Measurements from ENCODE around the gene TRDN.
"Not testable (repeated sequence)": the region's sequence is repeated elsewhere in the genome, so short reads cannot be mapped to it uniquely, and the experiment has no call there.

TRDN gene

DNA sequence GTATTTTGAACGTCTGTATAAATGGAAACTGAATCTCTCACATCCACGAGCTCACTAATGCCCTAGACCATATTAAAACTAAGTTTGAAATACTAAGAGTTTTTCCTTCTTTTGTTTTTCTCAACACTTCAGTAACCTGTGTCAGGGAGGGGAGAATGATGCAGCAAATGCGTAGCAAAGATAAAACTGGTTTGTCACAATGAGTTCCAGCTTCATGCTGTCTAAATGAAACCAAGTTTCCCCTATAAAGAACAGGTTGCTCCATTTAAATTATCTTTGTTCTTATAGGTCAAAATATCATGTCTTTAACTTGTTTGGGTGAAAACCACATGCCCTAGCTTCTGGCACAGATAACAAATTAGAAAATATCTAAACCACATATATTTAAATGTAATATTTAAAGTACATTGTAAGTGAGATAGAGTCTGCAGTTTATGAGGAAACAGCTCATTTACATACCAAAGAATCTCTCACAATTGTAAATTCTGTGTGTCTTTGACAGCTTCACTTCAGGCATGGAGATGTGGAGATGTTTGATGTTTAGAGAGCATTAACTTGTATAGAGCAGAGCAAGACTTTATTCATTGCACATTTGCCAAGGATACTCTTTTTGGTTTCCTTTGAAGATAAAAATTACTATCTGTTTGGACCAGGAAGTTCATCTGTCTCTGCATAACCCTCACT, 7.3 kb downstream of the TRDN start:
- DNase-seq, result no peak

DNA sequence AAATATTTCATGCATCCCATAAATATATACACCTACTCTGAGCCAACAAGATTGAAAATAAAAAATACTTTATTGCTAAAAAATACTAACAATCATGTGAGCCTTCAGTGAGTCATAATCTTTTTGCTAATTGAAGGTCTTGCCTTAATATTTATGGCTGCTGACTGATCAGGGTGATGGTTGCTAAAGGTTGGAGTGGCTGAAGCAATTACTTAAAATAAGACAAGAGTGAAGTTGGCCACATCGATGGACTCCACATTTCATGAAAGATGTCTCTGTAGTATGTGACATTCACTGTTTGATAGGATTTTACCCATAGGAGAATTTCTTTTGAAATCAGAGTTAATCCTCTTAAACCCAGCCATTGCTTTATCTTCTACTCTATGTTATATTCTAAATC, 11.1 kb downstream of the TRDN start:
- no peak for DNase-seq

DNA sequence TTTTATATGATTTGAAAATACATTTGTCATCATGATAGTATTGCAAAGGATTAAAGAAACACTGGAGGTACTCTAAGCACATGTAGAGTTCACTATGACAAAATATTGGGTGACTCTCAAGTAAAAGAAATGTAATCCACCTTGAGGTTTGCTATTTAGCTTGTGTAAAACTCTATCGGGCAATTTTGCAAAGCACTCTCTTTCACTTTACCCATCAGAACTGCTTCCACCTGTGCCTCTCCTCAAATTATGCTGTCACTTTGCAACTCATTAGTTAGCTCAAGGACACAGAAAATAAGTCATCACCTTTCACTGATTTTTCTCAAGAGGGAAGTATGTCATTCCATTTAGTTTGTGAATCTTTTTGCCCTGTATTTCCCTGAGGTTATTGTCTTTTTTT, 14.0 kb downstream of the TRDN start:
- no peak for DNase-seq

DNA sequence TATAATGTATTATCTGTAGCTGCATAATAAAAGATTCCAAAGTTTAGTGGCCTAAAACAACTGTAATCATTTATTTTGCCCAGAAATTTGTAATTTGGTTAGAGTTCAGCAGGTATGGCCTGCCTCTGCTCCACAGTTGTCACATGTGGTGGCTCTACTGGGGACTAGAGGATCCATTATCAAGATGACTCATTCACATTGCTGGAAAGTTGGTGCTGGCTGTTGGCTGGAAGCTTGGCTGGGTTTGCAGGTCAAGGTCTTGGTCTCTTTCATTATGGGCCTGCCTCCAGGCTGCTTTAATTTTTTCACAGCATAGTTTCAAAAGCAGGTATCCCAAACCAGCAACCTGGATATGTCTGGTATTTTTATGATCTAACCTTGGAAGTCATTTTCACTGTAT, 17.6 kb downstream of the TRDN start:
- DNase-seq, result no peak

DNA sequence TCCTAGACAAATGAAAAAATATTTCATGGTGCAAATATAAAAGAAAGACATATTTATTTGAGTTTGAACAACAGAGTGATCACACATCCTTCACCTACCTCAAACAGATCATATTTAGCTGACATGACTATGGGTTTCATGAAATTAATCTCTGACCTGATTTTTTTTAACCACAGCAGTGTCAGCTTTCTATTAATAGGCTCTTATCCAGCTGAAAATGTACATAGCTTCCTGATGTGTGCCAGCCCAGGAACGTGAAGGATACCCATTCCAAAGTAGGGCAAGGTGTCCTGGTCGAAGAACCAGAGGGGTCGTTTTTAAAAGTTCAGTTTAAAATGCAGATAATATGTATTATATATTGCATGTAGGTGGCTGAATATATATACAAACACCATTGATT, 19.8 kb downstream of the TRDN start:
- DNase-seq, result no peak

DNA sequence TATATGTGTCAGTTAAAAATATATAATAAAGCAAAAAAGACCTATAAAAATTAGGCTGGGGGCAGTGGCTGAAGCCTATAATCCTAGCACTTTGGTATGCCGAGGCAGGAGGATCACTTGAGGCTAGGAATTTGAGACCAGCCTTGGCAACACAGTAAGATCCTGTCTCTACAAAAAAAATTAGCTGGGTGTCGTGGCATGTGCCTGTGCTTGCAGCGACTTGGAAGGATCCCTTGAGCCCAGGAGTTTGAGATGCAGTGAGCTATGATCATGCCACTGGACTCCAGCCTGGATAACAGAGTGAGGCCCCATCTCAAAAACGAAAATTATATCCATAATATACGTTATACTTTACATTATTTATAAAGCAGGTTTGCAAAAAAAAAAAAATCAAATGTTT, 20.7 kb downstream of the TRDN start:
- no peak for DNase-seq

DNA sequence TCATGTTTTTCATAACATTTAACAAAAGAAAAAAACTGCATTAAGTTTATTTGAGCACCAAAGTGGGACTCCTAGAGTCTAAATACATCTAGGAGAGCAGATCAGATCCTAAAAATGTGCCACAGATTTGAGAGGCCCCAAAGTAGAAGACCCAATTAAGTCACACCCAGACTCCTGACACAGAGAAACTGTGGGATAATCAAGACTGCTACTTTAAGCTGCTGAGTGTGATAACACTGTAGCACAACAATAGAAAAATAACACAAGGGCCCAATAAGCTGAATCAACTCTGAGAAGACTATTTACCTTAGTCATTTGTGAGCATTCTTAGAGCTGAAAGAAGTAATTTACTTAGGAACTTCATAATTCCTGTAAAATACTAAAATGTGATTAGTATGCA, 26.0 kb downstream of the TRDN start:
- DNase-seq, result no peak

DNA sequence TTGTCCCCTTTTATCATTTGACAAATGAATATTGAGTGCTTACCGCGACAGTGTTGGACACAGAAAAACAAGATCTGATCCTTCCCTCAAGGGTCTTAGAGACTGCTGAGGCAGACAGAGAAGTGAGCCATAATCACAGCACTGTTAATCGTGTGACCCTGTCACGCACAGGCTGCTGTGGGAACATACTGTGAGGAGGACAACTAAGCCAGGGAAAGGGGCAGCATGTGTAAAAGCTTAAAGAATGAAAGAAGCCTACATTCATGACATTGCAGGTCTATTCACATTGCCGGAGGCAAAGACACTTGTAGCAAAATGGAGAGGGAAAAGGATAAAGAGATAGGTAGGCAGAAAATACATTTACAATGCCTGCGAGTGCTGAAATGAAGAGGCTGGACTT, 32.7 kb downstream of the TRDN start:
- no peak for DNase-seq

DNA sequence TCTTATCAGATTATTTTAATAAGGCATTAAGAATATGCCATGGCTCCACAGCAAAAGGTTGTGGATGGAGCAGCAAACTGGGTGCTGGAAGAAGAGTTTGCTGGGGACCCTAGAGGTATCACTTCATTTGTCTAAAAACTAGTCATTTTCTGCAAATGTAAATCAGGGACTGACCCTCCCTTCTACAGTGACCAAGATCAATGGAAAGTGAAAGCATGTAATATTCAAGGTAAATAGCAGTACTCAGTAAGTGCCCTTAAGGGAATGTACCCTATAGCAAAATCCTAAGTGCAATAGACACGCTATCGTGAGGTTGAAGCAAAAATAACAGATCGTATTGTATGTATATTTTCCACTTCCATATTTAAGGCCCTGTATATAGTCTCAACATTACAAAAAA, 38.7 kb downstream of the TRDN start:
- no peak for DNase-seq

DNA sequence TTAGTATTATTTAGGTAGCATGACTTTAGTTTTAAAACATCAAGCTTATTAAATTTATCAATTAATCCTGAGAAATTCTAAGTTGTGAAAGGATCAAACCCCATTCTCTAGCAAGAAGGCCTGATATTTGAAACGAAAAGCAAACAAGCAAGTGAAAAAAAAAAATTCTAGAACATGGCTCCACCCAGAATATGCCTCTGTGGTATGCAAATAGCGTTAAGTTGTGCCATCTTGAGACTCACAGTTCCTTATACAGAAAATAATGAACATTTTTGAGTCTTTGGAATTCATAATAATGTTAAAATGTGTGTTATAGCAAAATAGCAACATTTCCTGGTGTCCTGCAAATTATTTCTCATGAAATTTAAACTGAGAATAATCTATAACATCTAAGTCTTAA, 42.0 kb downstream of the TRDN start:
- no peak for DNase-seq

DNA sequence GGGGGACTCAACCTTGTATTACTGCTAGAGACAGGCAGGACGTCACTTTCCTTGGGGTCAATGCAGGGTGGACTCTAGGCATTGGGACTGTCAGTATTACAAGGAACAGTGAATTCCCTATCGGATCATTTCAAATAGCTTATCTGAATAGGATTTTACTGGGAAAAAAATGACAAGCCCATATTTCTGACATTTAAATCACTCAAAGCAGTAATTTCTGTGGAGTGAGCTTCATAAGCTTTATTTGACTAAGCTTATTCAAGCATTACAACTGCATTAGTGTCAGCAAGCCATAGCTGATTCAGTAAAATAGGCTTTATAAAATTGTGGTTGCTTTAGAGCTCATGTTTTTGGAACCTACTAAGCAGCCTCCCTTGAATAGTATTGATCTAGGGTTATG, 44.3 kb downstream of the TRDN start:
- no peak for DNase-seq

DNA sequence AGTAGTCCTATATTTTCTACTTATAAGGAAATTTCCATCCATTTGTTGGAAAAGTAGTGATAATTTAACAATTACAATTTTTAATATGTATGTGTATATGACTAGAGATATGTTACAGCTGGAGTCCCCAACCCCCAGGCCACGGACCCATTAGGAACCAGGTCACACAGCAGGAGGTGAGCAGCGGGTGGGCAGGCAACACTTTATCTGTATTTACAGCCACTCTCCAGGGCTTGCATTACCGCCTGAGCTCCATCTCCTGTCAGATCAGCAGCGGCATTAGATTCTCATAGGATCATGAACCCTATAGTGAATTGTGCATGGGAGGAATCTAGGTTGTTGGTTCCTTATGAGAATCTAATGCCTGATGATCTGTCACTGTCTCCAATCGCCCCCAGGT, 46.8 kb downstream of the TRDN start:
- DNase-seq, result no peak

DNA sequence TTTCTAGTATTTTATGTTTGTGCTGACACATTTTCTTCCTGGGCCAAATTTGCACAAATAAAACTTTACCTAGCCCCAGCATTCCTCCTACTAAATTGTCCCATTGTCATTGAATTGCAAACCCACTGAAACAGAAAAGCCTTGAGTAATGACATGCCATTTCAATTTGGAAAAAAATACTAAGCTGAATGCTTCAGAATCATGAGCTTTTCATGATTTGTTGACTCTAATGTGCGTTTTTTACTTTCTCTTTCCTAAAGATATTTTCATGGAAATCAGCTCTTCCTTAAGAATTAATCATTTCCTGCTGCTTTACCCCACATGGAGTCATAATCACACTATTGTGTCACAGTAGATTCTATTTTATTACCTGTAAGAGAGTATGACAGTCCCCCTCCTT, 47.4 kb downstream of the TRDN start:
- DNase-seq, result no peak

DNA sequence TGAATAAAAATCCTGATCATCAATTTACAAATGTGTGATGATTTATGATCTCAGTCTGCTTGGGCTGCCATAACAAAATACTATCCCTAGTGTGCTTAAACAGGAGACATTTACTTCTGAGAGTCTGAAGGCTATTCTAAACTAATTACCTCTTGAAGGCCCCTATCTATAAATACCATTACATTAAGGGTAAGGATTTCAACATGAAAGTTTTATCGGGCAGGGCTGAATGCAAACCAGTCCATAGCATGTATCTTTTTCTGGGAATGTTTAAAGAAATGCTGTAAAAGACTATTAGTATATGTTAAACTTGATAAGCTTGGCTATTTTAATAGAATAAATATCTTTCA, 48.2 kb downstream of the TRDN start:
- DNase-seq, result no peak

DNA sequence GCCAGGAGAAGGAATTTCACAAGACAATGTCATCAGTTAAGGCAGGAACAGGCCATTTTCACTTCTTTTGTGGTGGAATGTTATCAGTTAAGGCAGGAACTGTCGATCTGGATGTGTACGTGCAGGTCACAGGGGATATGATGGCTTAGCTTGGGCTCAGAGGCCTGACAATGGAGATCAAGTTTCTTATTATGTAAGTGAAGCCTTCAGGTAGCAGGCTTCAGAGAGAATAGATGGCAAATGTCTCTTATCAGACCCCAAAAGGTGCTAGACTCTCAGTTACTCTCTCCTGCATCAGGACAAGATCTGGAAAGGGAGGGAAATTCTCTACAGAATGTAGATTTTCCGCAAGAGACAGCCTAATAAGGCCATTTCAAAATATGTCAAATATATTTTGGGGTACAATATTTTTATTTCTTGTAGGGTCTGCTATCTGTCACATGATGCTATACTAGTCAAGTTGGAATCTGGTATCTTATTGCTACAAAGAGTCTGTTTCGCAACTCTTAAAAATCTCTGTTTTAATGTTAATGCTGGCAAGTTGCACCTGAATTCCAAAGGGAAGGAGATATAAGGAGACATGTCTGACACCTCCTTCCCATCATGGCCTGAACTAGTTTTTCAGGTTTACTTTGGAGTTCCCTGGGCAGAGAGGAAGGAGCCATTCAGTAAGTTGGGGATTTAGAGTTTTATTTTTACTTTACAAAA, 48.8 kb downstream of the TRDN start:
- DNase-seq, result no peak

DNA sequence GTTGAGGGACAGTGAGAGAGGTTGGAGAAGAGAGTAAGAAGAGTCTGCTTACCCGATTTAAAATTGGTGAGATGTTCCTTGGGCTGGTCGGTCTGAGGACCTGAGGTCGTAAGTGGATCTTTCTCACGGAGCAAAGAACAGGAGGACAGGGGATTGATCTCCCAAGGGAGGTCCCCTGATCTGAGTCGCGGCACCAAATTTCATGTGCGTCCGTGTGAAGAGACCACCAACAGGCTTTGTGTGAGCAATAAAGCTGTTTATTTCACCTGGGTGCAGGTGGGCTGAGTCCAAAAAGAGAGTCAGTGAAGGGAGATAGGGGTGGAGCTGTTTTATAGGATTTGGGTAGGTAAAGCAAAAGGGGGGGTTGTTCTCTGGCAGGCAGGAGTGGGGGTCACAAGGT, 49.3 kb downstream of the TRDN start:
- DNase-seq, result not testable (repeated sequence)

DNA sequence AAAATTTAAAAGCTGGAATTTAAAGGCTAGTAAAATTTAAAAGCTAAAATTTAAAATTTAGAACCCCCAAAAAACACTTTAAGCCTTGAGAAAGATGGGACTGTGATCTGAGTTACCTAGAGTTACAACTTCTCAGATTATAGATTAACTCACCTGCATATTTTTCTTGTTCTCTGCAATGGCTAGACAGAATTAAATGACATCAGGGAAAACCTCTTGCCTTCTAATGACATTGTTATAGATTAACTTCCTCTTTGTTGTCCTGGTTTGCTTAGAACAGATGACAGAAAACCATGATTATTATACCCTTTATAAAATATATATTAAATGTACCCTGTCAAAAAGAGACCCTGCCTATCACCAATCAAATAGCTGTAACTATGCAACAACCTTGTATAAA, 56.4 kb downstream of the TRDN start:
- no peak for DNase-seq

DNA sequence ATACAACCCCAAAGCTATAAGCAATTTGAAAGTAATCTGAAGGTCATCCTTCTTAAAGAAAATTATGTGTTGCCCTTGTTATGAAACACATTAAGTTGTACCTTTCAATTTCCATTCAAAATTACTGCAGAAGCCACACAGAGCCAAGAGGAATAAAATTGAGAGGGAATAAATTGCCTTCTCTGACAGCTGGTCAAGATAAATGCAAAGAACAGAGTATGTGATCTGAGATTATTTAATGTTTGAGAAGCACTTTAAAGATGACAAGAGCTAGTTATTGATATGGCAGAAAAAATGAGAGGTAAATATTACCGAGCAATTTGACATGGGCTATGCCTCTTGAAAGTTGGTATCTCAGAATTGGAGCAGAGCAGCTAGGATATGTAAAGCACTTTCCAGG, 61.6 kb downstream of the TRDN start:
- DNase-seq, result no peak

DNA sequence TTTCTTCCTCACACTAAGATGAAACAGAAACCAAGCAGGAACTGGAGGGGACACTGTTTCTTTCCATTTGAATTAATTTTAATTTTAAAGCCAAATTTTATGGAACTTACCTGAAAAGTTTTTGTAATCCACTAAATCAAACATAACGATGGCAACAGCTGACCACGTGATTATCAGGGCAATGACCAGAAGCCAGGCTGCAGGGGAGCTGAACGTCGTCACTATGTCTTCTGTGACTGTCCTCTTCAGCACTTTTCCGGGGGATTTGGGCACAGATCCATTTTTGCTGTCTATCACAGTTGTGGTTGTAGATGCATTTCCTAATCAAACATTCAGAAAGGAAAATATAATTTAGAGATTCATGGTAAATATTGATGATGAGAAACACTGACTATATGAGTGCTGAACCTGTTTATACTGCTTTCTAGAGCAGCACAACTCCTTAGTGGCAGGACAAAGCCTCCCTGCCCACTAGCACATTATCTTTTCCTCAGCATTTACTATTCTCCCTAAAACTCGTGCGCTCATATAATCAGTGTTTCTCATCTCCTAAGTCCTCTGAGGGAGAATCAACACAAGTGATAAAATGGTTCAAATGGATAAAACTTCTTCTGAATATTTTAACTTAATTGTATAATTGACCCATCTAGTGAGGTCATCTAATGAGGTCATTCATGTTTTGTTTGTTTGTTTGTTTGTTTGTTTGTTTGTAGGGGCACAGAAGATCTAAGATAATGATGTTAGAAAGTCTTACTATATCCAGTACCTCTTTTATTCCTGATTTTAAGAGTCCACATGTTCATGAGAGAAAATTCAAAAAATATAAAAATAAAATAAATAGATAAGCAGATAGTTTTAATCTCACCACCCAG, 65.7 kb downstream of the TRDN start:
- no peak for DNase-seq

DNA sequence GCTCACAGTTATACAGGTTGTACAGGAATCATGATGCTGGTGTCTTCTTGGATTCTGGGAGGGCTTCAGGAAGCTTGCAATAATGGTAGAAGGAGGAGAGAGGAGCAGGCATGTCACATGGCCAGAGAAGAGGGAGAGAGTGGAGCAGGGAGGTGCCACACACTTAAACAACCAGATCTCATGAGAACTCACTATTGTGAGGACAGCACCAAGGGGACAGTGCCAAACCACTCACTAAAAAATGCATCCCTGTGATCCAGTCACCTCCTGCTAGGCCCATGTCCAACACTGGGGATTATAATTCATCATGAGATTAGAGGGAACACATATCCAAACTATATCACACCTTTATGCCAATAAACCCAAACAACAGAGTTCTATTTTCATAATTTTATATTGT, 67.2 kb downstream of the TRDN start:
- DNase-seq, result no peak

DNA sequence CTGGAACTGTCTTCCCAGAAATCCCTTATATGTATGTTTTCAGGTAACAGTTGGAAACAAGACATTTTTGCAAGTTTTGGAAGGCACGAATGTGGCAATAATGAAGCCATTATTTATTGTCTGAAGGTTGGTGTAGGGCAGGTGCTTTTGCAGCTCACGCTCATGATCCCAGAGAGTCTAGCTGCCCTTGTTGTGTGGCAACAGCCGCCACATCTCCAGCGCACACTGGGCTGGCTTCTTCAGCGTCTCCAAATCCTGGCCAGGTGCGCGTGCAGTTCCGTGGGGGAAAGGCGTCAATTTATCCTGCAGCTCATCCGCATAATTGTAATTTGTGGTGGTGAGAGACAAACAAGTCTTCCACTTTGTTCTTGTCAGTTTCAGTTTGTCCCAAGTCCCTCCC, 71.2 kb downstream of the TRDN start:
- no peak for DNase-seq

DNA sequence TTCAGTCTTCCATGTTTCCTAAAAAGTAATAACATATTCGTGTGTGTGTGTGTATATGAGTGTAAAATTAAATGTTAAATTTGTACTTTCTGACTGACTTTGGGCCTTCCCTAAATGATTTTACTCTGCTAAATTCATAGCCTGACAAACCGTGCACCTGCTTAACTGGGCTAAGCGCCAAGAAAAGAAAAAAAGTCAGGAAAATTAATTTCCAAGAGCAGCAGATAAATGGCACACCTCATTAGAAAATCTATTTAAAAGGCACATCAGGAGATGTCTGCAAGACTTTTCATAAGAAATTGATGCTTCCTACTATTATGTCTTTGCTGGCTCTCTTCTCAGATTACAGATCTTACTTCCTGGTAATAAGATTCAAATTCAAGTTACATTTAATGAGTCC, 72.4 kb downstream of the TRDN start:
- no peak for DNase-seq

DNA sequence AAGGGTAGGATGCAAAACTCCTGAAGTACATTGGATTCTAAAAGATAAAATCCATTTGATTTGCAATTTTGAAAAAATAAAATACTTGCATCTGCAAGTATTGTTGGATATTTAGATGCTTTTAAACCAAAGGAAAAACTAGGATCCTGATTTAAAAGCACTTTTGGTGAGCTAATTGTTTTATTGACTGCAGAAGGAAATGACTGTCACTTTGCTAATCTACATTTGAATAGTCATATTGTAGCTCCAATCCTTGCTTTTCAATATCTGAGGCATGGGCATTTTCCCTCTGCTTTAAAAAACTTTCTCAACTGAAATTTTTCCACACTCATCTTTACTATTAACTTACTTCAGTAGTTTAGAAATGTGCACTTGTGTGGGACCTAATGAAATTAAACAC, 74.1 kb downstream of the TRDN start:
- DNase-seq, result no peak

DNA sequence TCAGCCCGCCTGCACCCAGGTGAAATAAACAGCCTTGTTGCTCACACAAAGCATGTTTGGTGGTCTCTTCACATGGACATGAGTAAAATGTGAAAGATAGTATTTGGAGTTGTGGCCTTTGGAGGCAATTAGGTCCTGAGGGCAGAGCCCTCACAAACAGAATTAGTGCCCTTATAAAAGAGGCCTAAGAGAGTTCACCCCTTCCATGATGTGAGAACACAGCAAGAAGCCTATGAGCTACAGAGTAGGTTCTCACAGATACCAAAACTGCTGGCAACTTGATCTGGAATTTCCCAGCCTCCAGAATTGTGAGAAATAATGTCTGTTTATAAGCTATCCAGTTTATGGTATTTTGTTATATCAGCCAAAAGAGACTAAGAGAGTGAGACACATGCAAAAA, 74.5 kb downstream of the TRDN start:
- no peak for DNase-seq

Data from RPMI8226 (cell line).